SK-N-SH (cell line): ENCODE data around the gene HDAC11. TPM values are rescaled to one million over a fixed set of nuclear protein-coding genes. Genes with fewer than 3 reads are reported as not detected.

Source experiments
- CTCF ChIA-PET: fragments of 300-600, 350-600 bp; formaldehyde crosslinking; extraction: SDS; loops from one replicate; lab custom pipeline; 2021; lab: Yijun Ruan, JAX
- POLR2A ChIA-PET: fragments of 350-600 bp; sonication (Branson Sonifier 250); formaldehyde crosslinking; extraction: SDS; loops from one replicate; lab custom pipeline; 2020; ENCODE audit warnings: antibody characterized with exemption, inconsistent platforms; lab: Yijun Ruan, JAX
- DNase-seq: peaks from one replicate; pipeline ENCODE4 v3.0.0; 2012
- H2AFZ ChIP-seq: fragments of 200-600 bp; sonication (generic); 2 replicates; pipeline ENCODE4 v1.8.1; 2016; ENCODE audit warnings: antibody characterized with exemption, mild to moderate bottlenecking, low read depth
- H3F3A ChIP-seq: fragments of 200-600 bp; sonication (generic); replicated peaks from 2 replicates; pipeline ENCODE3; 2016; ENCODE audit warnings: antibody characterized with exemption, mild to moderate bottlenecking; ENCODE audit not compliant: insufficient read depth
- H3K27ac ChIP-seq, 2 experiments: fragments of 200-500 bp in 1 of 2; fragments of 200-600 bp in 1 of 2; sonication (Bioruptor generic) in 1 of 2; sonication (generic), shearing (Covaris generic) in 1 of 2; 2 replicates each; pipeline versions ENCODE4 v1.5.1 to v1.6.1; 2014 to 2016; ENCODE audit warnings: low read depth in 2 of 2, inconsistent platforms in 1 of 2, low read length in 1 of 2, mild to moderate bottlenecking in 1 of 2, mixed read lengths in 1 of 2
- H3K27me3 ChIP-seq: fragments of 200-600 bp; sonication (generic), shearing (Covaris generic); 2 replicates; pipeline ENCODE4 v1.6.1; 2016; ENCODE audit warnings: mixed run types; ENCODE audit not compliant: insufficient read depth
- H3K36me3 ChIP-seq, 2 experiments: fragments of 200-500 bp in 1 of 2; fragments of 200-600 bp in 1 of 2; sonication (Bioruptor generic) in 1 of 2; sonication (generic) in 1 of 2; replicated peaks in 1 of 2; 2 replicates each; pipeline versions ENCODE3 to v1.5.1; 2014 to 2016; ENCODE audit warnings: low read length in 1 of 2, mild to moderate bottlenecking in 1 of 2; ENCODE audit not compliant: insufficient read depth in 2 of 2, control insufficient read depth in 1 of 2
- H3K4me1 ChIP-seq, 2 experiments: fragments of 200-500 bp in 1 of 2; fragments of 200-600 bp in 1 of 2; sonication (Bioruptor generic) in 1 of 2; sonication (generic), shearing (Covaris generic) in 1 of 2; 2 replicates each; pipeline versions ENCODE4 v1.5.1 to v1.6.1; 2014 to 2016; ENCODE audit warnings: low read depth in 1 of 2, low read length in 1 of 2, mixed run types in 1 of 2; ENCODE audit not compliant: insufficient read depth in 2 of 2, control insufficient read depth in 1 of 2
- H3K4me2 ChIP-seq: fragments of 200-600 bp; sonication (generic), shearing (Covaris generic); 2 replicates; pipeline ENCODE4 v1.6.1; 2017; ENCODE audit warnings: mixed run types
- H3K4me3 ChIP-seq, 2 experiments: fragments of 200-500 bp in 1 of 2; fragments of 200-600 bp in 1 of 2; sonication (Bioruptor generic) in 1 of 2; sonication (generic), shearing (Covaris generic) in 1 of 2; 2 replicates each; pipeline versions ENCODE4 v1.5.1 to v1.8.1; 2014 to 2016; ENCODE audit warnings: low read depth in 2 of 2, inconsistent platforms in 1 of 2, low read length in 1 of 2, mild to moderate bottlenecking in 1 of 2, mixed read lengths in 1 of 2, moderate library complexity in 1 of 2
- H3K79me2 ChIP-seq: fragments of 200-600 bp; sonication (generic); 2 replicates; pipeline ENCODE4 v1.8.1; 2017; ENCODE audit warnings: mild to moderate bottlenecking; ENCODE audit not compliant: insufficient read depth
- H3K9ac ChIP-seq: fragments of 200-600 bp; sonication (generic); 2 replicates; pipeline ENCODE4 v1.6.1; 2017; ENCODE audit warnings: mixed run types
- H3K9me2 ChIP-seq: fragments of 200-600 bp; sonication (generic); 2 replicates; pipeline ENCODE4 v1.6.1; 2017; ENCODE audit warnings: mixed run types
- H3K9me3 ChIP-seq: fragments of 200-600 bp; sonication (generic); 2 replicates; pipeline ENCODE4 v1.6.1; 2017; ENCODE audit warnings: mixed run types, mild to moderate bottlenecking, moderate library complexity
- H4K20me1 ChIP-seq: fragments of 200-600 bp; sonication (generic); 2 replicates; pipeline ENCODE4 v1.6.1; 2017; ENCODE audit warnings: mild to moderate bottlenecking, mixed run types; ENCODE audit not compliant: insufficient read depth
- CHD2 ChIP-seq: fragments of 150-350 bp; IDR thresholded peaks from 2 replicates; pipeline ENCODE4 v1.6.1; 2018; ENCODE audit warnings: low read length; ENCODE audit not compliant: partially characterized antibody
- EZH2phosphoT487 ChIP-seq: fragments of 200-600 bp; sonication (generic); IDR thresholded peaks from 2 replicates; pipeline ENCODE4 v1.6.1; 2017; ENCODE audit warnings: low read depth, mixed run types, mild to moderate bottlenecking, antibody characterized with exemption, moderate library complexity, borderline replicate concordance
- FOSL2 ChIP-seq: IDR thresholded peaks from 2 replicates; pipeline ENCODE4 v1.4.0; 2012; ENCODE audit warnings: low read depth, mild to moderate bottlenecking, moderate library complexity, borderline replicate concordance
- FOXJ3 ChIP-seq: sonication (generic); formaldehyde crosslinking; IDR thresholded peaks from 2 replicates; pipeline ENCODE4 v1.5.1; 2020; ENCODE audit warnings: mild to moderate bottlenecking, missing genetic modification reagents
- FOXM1 ChIP-seq: IDR thresholded peaks from 2 replicates; pipeline ENCODE4 v1.4.0; 2012; ENCODE audit warnings: low read depth, mild to moderate bottlenecking
- GABPA ChIP-seq: IDR thresholded peaks from 2 replicates; pipeline ENCODE4 v1.4.0; 2012; ENCODE audit warnings: low read depth, mild to moderate bottlenecking
- JUND ChIP-seq: IDR thresholded peaks from 2 replicates; pipeline ENCODE4 v1.4.0; 2012
- MXI1 ChIP-seq: IDR thresholded peaks from 2 replicates; pipeline ENCODE4 v1.6.1; 2012; ENCODE audit warnings: mild to moderate bottlenecking, low read depth, low read length, improper control_type of control experiment
- NFIC ChIP-seq: IDR thresholded peaks from 2 replicates; pipeline ENCODE4 v1.4.0; 2012; ENCODE audit warnings: borderline replicate concordance
- NRF1 ChIP-seq: IDR thresholded peaks from 2 replicates; pipeline ENCODE4 v1.6.1; 2012; ENCODE audit warnings: low read depth, mild to moderate bottlenecking, low read length
- POLR2AphosphoS5 ChIP-seq: IDR thresholded peaks from 2 replicates; pipeline ENCODE4 v1.6.1; 2012; ENCODE audit warnings: low read depth, low read length
- RCOR1 ChIP-seq: fragments of 150-350 bp; IDR thresholded peaks from 2 replicates; pipeline ENCODE4 v1.6.1; 2017; ENCODE audit warnings: antibody characterized with exemption, low read length
- RXRA ChIP-seq: IDR thresholded peaks from 2 replicates; pipeline ENCODE4 v1.4.0; 2012; ENCODE audit warnings: low read depth, mild to moderate bottlenecking, borderline replicate concordance
- SIN3A ChIP-seq: IDR thresholded peaks from 2 replicates; pipeline ENCODE4 v1.6.1; 2012; ENCODE audit warnings: low read depth, mild to moderate bottlenecking, low read length, moderate library complexity, borderline replicate concordance
- TAF1 ChIP-seq: IDR thresholded peaks from 2 replicates; pipeline ENCODE4 v1.6.1; 2012; ENCODE audit warnings: low read depth, mild to moderate bottlenecking, low read length, moderate library complexity, borderline replicate concordance
- YY1 ChIP-seq: IDR thresholded peaks from 2 replicates; pipeline ENCODE4 v1.4.0; 2012; ENCODE audit warnings: low read depth, mild to moderate bottlenecking
- WGBS: methylation state at CpG from one replicate; pipeline ENCODE4 v1.1.6; 2017; ENCODE audit warnings: low lambda C conversion rate; 5-methylcytosine and 5-hydroxymethylcytosine counted together
- polyA plus RNA-seq, 3 experiments: library from polyadenylated mRNA; depleted of rRNA; stranded (reverse); fragments of >200 nt; gene quantifications; 2 replicates each; pipeline ENCODE4 v1.2.3, GENCODE V29; 2012
- TF ChIP-seq, protein P1 (sequence below): fragments of 200-600 bp; sonication (generic); IDR thresholded peaks from 2 replicates; pipeline ENCODE4 v1.6.1; 2017; ENCODE audit warnings: antibody characterized with exemption, mild to moderate bottlenecking, moderate library complexity
- TF ChIP-seq, protein P2 (sequence below): IDR thresholded peaks from 2 replicates; pipeline ENCODE4 v1.4.0; 2012; ENCODE audit warnings: low read depth, borderline replicate concordance
- TF ChIP-seq, protein P3 (sequence below): IDR thresholded peaks from 2 replicates; pipeline ENCODE4; 2012

Gene HDAC11
- polyA plus RNA-seq, 1 of the 3 experiments (the other 2 are of a cell fraction) = 17.5 TPM

DNA sequence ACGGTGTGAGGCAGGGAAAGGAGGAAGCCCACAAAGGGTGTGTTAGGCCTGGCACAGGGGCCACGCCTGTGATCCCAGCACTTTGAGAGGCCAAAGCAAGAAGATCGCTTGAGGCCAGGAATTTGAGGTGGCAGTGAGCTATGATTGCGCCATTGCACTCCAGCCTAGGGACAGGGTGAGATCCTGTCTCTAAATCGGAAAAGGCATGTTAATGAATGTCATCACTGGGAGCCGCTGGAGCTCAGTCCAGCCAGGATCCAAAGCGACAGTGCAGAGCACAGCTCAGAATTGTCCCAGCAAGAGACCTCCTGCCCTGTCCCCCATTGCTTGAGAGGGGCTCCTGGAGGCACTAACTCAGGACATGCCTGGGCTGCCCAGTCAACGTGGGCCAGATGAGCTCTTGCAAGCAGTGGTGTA is 53.8 kb downstream of the HDAC11 start:
- Histone ChIP-seq H3K27me3 (no peaks in the 10 kb centered on the region), H3K36me3 (no peaks in the 10 kb centered on the region), H3K9me2 (no peaks in the 10 kb centered on the region), H3K9ac (no peak overlapping the region), H3K27ac (no peak overlapping the region), H3F3A (peaks cover 3% of the 10 kb centered on the region), H2AFZ (no peak overlapping the region), H4K20me1 (no peaks in the 10 kb centered on the region), H3K4me2 (no peak overlapping the region), H3K4me3 (no peak overlapping the region), H3K79me2 (no peaks in the 10 kb centered on the region), H3K4me1 (peaks cover 0 to 13% of the 10 kb centered on the region in 2 experiments; a peak in 1 of 4 replicates), H3K9me3 (no peaks in the 10 kb centered on the region)
- ChIA-PET CTCF (interaction anchor here (1.1 to 1.8 kb wide), 6 partner anchors 18 to 41 kb away, joined by 3 to 6 read pairs (median 4); no protein-coding TSS in a partner anchor), POLR2A (interaction anchor here (0.6 kb wide), 1 partner anchor 568 kb away, joined by 3 read pairs; no protein-coding TSS in a partner anchor)
- no peak for DNase-seq
- 79% methylated on average over 6 of the region's 8 CpGs for WGBS
- no peak for TF ChIP-seq POLR2AphosphoS5
- TF ChIP-seq GABPA = no peak
- TF ChIP-seq TAF1 = no peak
- no peak for TF ChIP-seq YY1
- TF ChIP-seq, protein P1, sequence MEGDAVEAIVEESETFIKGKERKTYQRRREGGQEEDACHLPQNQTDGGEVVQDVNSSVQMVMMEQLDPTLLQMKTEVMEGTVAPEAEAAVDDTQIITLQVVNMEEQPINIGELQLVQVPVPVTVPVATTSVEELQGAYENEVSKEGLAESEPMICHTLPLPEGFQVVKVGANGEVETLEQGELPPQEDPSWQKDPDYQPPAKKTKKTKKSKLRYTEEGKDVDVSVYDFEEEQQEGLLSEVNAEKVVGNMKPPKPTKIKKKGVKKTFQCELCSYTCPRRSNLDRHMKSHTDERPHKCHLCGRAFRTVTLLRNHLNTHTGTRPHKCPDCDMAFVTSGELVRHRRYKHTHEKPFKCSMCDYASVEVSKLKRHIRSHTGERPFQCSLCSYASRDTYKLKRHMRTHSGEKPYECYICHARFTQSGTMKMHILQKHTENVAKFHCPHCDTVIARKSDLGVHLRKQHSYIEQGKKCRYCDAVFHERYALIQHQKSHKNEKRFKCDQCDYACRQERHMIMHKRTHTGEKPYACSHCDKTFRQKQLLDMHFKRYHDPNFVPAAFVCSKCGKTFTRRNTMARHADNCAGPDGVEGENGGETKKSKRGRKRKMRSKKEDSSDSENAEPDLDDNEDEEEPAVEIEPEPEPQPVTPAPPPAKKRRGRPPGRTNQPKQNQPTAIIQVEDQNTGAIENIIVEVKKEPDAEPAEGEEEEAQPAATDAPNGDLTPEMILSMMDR = no peak
- TF ChIP-seq RXRA = no peak
- TF ChIP-seq FOXM1 = no peak
- TF ChIP-seq, protein P2, sequence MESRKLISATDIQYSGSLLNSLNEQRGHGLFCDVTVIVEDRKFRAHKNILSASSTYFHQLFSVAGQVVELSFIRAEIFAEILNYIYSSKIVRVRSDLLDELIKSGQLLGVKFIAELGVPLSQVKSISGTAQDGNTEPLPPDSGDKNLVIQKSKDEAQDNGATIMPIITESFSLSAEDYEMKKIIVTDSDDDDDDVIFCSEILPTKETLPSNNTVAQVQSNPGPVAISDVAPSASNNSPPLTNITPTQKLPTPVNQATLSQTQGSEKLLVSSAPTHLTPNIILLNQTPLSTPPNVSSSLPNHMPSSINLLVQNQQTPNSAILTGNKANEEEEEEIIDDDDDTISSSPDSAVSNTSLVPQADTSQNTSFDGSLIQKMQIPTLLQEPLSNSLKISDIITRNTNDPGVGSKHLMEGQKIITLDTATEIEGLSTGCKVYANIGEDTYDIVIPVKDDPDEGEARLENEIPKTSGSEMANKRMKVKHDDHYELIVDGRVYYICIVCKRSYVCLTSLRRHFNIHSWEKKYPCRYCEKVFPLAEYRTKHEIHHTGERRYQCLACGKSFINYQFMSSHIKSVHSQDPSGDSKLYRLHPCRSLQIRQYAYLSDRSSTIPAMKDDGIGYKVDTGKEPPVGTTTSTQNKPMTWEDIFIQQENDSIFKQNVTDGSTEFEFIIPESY = no peak
- no peak for TF ChIP-seq MXI1
- TF ChIP-seq RCOR1 = no peak
- no peak for TF ChIP-seq EZH2phosphoT487
- TF ChIP-seq FOSL2 = no peak
- no peak for TF ChIP-seq CHD2
- TF ChIP-seq NRF1 = no peak
- TF ChIP-seq FOXJ3 = no peak
- TF ChIP-seq SIN3A = no peak
- TF ChIP-seq NFIC = no peak
- TF ChIP-seq, protein P3, sequence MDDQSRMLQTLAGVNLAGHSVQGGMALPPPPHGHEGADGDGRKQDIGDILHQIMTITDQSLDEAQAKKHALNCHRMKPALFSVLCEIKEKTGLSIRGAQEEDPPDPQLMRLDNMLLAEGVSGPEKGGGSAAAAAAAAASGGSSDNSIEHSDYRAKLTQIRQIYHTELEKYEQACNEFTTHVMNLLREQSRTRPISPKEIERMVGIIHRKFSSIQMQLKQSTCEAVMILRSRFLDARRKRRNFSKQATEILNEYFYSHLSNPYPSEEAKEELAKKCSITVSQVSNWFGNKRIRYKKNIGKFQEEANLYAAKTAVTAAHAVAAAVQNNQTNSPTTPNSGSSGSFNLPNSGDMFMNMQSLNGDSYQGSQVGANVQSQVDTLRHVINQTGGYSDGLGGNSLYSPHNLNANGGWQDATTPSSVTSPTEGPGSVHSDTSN = no peak
- no peak for TF ChIP-seq JUND
